ENCODE data around the gene CISD2.
A peak's percentile ranks its signal among the peaks of the same experiment; 100 is the strongest.
"Not testable (repeated sequence)": the region's sequence is repeated elsewhere in the genome, so short reads cannot be mapped to it uniquely, and the experiment has no call there.

CISD2 gene

GRCh38 chr4:102858828-102859464 lies 9.8 kb upstream of the CISD2 start:
- no peak for DNase-seq

GRCh38 chr4:102860611-102861324 lies 8.0 kb upstream of the CISD2 start:
- DNase-seq: no peak

- no peak for DNase-seq
These were observed 6.8 kb upstream of the CISD2 start for GRCh38 chr4:102862016-102862415.

- no peak for DNase-seq
These were observed 6.0 kb upstream of the CISD2 start for GRCh38 chr4:102862747-102863146.

GRCh38 chr4:102865327-102865726 lies 3.5 kb upstream of the CISD2 start:
- not testable (repeated sequence) for DNase-seq

GRCh38 chr4:102867278-102868152 lies 1.3 kb upstream of the CISD2 start:
- no peak for DNase-seq

- DNase-seq: no peak
These were observed 525 bp upstream of the CISD2 start for GRCh38 chr4:102868153-102868780.

GRCh38 chr4:102869569-102870197 lies 891 bp downstream of the CISD2 start:
- peak; percentile 73 to 78 for DNase-seq

GRCh38 chr4:102871772-102872171 lies 3.0 kb downstream of the CISD2 start:
- no peak for DNase-seq

- not testable (repeated sequence) for DNase-seq
These were observed 8.8 kb downstream of the CISD2 start for GRCh38 chr4:102877477-102878106.

- DNase-seq: not testable (repeated sequence)
These were observed 9.6 kb downstream of the CISD2 start for GRCh38 chr4:102878349-102878748.

GRCh38 chr4:102878901-102879300 lies 10.1 kb downstream of the CISD2 start:
- no peak for DNase-seq

GRCh38 chr4:102881343-102881742 lies 12.6 kb downstream of the CISD2 start:
- no peak for DNase-seq

GRCh38 chr4:102883278-102883677 lies 14.5 kb downstream of the CISD2 start:
- no peak for DNase-seq

- DNase-seq: not testable (repeated sequence)
These were observed 19.8 kb downstream of the CISD2 start for GRCh38 chr4:102888570-102888969.

- DNase-seq: not testable (repeated sequence)
These were observed 21.1 kb downstream of the CISD2 start for GRCh38 chr4:102889866-102890265.

- DNase-seq: not testable (repeated sequence)
These were observed 27.8 kb downstream of the CISD2 start for GRCh38 chr4:102896547-102896946.

GRCh38 chr4:102897610-102898009 lies 28.8 kb downstream of the CISD2 start:
- not testable (repeated sequence) for DNase-seq

- no peak for DNase-seq
These were observed 33.0 kb downstream of the CISD2 start for GRCh38 chr4:102901804-102902203.

- no peak for DNase-seq
These were observed 50.1 kb downstream of the CISD2 start for GRCh38 chr4:102918859-102919258.

GRCh38 chr4:102919697-102920096 lies 50.9 kb downstream of the CISD2 start:
- not testable (repeated sequence) for DNase-seq

- no peak for DNase-seq
These were observed 66.9 kb downstream of the CISD2 start for GRCh38 chr4:102935716-102936115.

All from activated CD4-positive, alpha-beta T cell treated with anti-CD3 and anti-CD28 coated beads for 4 hours (primary cell).